Chondrocyte (in vitro differentiated cells): ENCODE measurements around the gene GIT2. TPM values are rescaled to one million over a fixed set of nuclear protein-coding genes. Genes with fewer than 3 reads are reported as not detected.
A peak's percentile ranks its signal among the peaks of the same experiment; 100 is the strongest.

Source experiments
- DNase-seq: peaks from one replicate; pipeline ENCODE4 v3.0.0; 2021; ENCODE audit warnings: mixed read lengths, low spot score
- H3K27ac Mint-ChIP-seq: one replicate; pipeline ENCODE4 v1.8.0; 2021; ENCODE audit warnings: mild to moderate bottlenecking, moderate library complexity, mixed read lengths; ENCODE audit not compliant: unreplicated experiment
- H3K27me3 Mint-ChIP-seq: 2 replicates; pipeline ENCODE4 v1.8.0; 2021; ENCODE audit warnings: low read depth, mixed read lengths
- H3K36me3 Mint-ChIP-seq: 2 replicates; pipeline ENCODE4 v1.8.0; 2021; ENCODE audit warnings: low read depth, mixed read lengths
- H3K4me1 Mint-ChIP-seq: 2 replicates; pipeline ENCODE4 v1.8.0; 2021; ENCODE audit warnings: low read depth, mild to moderate bottlenecking, mixed read lengths
- H3K4me3 Mint-ChIP-seq: one replicate; pipeline ENCODE4 v1.8.0; 2021; ENCODE audit warnings: mild to moderate bottlenecking, moderate library complexity, mixed read lengths; ENCODE audit not compliant: unreplicated experiment
- H3K9me3 Mint-ChIP-seq: 2 replicates; pipeline ENCODE4 v1.8.0; 2021; ENCODE audit warnings: low read depth, mixed read lengths
- CTCF ChIP-seq: fragments of 200-600 bp; sonication (generic); IDR thresholded peaks from 2 replicates; pipeline ENCODE4 v1.5.0; 2021; ENCODE audit warnings: antibody characterized with exemption, mild to moderate bottlenecking, moderate library complexity
- total RNA-seq: library from RNA; stranded (reverse); gene quantifications from 3 replicates; pipeline ENCODE4 v1.2.1, GENCODE V29; 2021

GIT2 gene
- total RNA-seq, 1 donor from 2014 or later, result 38.1 TPM

GRCh38 chr12:109888179-109889020 lies 107.8 kb downstream of the GIT2 start:
- H3K27ac Mint-ChIP-seq, result peak overlapping the region; percentile 55

DNA sequence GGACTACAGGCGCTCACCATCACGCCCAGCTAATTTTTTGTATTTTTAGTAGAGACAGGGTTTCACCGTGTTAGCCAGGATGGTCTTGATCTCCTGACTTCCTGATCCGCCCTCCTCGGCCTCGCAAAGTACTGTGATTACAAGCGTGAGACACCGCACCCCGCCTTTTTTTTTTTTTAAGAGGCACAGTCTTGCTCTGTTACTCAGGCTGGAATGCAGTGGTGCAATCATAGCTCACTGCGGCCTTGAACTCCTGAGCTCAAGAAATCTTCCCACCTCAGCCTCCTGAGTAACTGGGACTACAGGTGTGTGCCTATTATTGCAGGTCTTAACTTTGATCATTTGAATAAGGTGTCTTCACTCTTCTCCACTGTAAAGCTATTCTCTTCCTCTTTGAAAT lies 110.6 kb downstream of the GIT2 start:
- no peaks in the 10 kb centered on the region for H3K9me3 Mint-ChIP-seq
- DNase-seq, result no peak
- no peak for TF ChIP-seq CTCF
- no peak overlapping the region for H3K27ac Mint-ChIP-seq
- H3K4me1 Mint-ChIP-seq, result peaks cover 30% of the 10 kb centered on the region
- H3K27me3 Mint-ChIP-seq, result no peaks in the 10 kb centered on the region
- H3K36me3 Mint-ChIP-seq, result no peaks in the 10 kb centered on the region
- H3K4me3 Mint-ChIP-seq, result no peak overlapping the region

More at GRCh38 chr12:109888179-109889020, 107.8 kb downstream of the GIT2 start:
- DNase-seq, result no peak
- H3K36me3 Mint-ChIP-seq, result no peaks in the 10 kb centered on the region
- peaks cover 23% of the 10 kb centered on the region for H3K4me1 Mint-ChIP-seq
- no peaks in the 10 kb centered on the region for H3K9me3 Mint-ChIP-seq
- TF ChIP-seq CTCF, result no peak
- H3K27me3 Mint-ChIP-seq, result no peaks in the 10 kb centered on the region
- H3K4me3 Mint-ChIP-seq, result no peak overlapping the region

GRCh38 chr12:109883461-109883860 lies 112.7 kb downstream of the GIT2 start:
- peaks cover 30% of the 10 kb centered on the region for H3K4me1 Mint-ChIP-seq
- H3K36me3 Mint-ChIP-seq, result no peaks in the 10 kb centered on the region
- no peaks in the 10 kb centered on the region for H3K27me3 Mint-ChIP-seq
- no peak overlapping the region for H3K27ac Mint-ChIP-seq
- TF ChIP-seq CTCF, result no peak
- H3K4me3 Mint-ChIP-seq, result no peak overlapping the region
- no peaks in the 10 kb centered on the region for H3K9me3 Mint-ChIP-seq
- DNase-seq, result no peak

GRCh38 chr12:109881752-109882151 lies 114.4 kb downstream of the GIT2 start:
- no peak overlapping the region for H3K27ac Mint-ChIP-seq
- no peak for DNase-seq
- no peaks in the 10 kb centered on the region for H3K9me3 Mint-ChIP-seq

GRCh38 chr12:109880938-109881337 lies 115.2 kb downstream of the GIT2 start:
- Mint-ChIP-seq H3K27me3 (no peaks in the 10 kb centered on the region), H3K4me1 (peaks cover 38% of the 10 kb centered on the region), H3K9me3 (no peaks in the 10 kb centered on the region), H3K4me3 (peak overlapping the region; percentile 83), H3K36me3 (no peaks in the 10 kb centered on the region), H3K27ac (peak overlapping the region; percentile 76)
- TF ChIP-seq CTCF, result no peak
- no peak for DNase-seq

More at GRCh38 chr12:109881752-109882151, 114.4 kb downstream of the GIT2 start:
- H3K36me3 Mint-ChIP-seq, result no peaks in the 10 kb centered on the region
- no peaks in the 10 kb centered on the region for H3K27me3 Mint-ChIP-seq
- no peak for TF ChIP-seq CTCF
- H3K4me1 Mint-ChIP-seq, result peaks cover 38% of the 10 kb centered on the region
- H3K4me3 Mint-ChIP-seq, result no peak overlapping the region
